Nephron (organoid): Measurements from ENCODE around the gene SKA2.

ENCODE experiments used
- H3K27ac Mint-ChIP-seq, 3 experiments: 2 replicates each; pipeline ENCODE4 v1.8.0; 2020; ENCODE audit warnings: mixed read lengths in 3 of 3, mild to moderate bottlenecking in 2 of 3, moderate library complexity in 1 of 3
- H3K27me3 Mint-ChIP-seq: 2 replicates; pipeline ENCODE4 v1.8.0; 2021; ENCODE audit warnings: low read depth, mild to moderate bottlenecking, moderate library complexity, mixed read lengths
- H3K36me3 Mint-ChIP-seq: 2 replicates; pipeline ENCODE4 v1.8.0; 2020; ENCODE audit warnings: low read depth, mixed read lengths
- H3K4me1 Mint-ChIP-seq: 2 replicates; pipeline ENCODE4 v1.8.0; 2020; ENCODE audit warnings: mixed read lengths
- H3K4me3 Mint-ChIP-seq, 3 experiments: 2 replicates each; pipeline ENCODE4 v1.8.0; 2020; ENCODE audit warnings: mild to moderate bottlenecking in 3 of 3, mixed read lengths in 3 of 3, moderate library complexity in 2 of 3
- H3K9me3 Mint-ChIP-seq: 2 replicates; pipeline ENCODE4 v1.8.0; 2020; ENCODE audit warnings: mixed read lengths
- CTCF ChIP-seq, 3 experiments: fragments of 200-600 bp; sonication (generic); IDR thresholded peaks; one replicate each; pipeline ENCODE4 v1.5.0; 2021; ENCODE audit warnings: antibody characterized with exemption in 3 of 3; ENCODE audit not compliant: unreplicated experiment in 3 of 3

Gene SKA2

DNA sequence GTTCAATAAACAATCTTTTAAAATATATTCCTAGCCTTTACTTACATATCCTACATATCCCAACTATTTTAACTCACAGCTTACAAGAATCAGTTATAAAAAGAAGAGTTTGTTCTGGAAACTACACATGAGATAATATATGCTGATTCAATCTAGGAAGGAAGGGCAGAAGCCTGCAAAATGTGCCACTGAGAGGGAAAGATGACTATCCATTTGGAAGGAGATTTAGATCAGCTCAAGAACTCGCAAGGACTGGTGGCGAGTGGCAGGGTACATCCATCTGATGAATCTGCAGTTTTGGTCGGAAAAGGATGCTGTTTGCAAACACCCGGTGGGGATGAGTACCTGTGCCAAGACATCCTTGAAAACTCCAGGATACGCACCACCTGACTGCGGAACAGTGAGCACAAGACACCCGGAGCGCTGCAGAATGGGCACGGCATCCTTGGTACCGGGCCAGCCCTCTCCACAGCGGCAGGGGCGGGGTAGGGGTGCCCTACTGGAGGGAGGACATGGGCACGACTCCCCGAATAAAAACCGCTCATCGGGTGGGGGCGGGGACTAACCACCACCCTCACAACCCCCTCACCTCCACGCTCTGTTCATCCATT, 49.0 kb downstream of the SKA2 start:
- no peak for TF ChIP-seq CTCF (IDR thresholded peaks at IDR 0.05; ENCODE audit: unreplicated experiment in 3 of 3)
- H3K9me3 Mint-ChIP-seq = no peaks in the 10 kb centered on the region
- H3K4me3 Mint-ChIP-seq = peak overlapping the region; percentile 93 to 95 (median 93)
- H3K27me3 Mint-ChIP-seq = no peaks in the 10 kb centered on the region
- H3K36me3 Mint-ChIP-seq = peaks cover 23% of the 10 kb centered on the region
- H3K4me1 Mint-ChIP-seq = peaks cover 15% of the 10 kb centered on the region
- H3K27ac Mint-ChIP-seq = peak overlapping the region; percentile 61 to 90 (median 85)

DNA sequence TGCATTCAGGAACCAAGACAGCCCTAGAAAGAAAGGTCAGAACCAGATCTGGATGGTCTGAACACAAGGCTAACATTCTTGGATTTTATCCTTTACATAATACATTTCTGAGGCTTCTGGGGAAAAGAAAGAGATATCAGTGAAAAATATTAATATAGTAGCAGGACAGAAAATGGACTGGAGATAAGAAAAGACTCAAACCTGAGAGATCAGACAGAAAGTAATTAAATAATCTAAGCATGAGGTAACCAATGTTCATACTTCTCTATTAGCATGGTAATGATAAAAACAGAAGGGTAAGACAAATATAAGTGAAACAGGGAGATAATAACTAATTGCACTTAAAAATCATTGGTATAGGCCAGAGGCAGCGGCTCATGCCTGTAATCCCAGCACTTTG, 53.8 kb downstream of the SKA2 start:
- no peak overlapping the region for H3K4me3 Mint-ChIP-seq
- H3K27ac Mint-ChIP-seq = no peak overlapping the region
- peaks cover 15% of the 10 kb centered on the region for H3K4me1 Mint-ChIP-seq
- no peak for TF ChIP-seq CTCF (IDR thresholded peaks at IDR 0.05; ENCODE audit: unreplicated experiment in 3 of 3)
- peaks cover 6% of the 10 kb centered on the region for H3K9me3 Mint-ChIP-seq
- H3K36me3 Mint-ChIP-seq = peaks cover 38% of the 10 kb centered on the region
- H3K27me3 Mint-ChIP-seq = no peaks in the 10 kb centered on the region

GRCh38 chr17:59097876-59098275, 57.1 kb downstream of the SKA2 start:
- H3K27ac Mint-ChIP-seq = no peak overlapping the region
- peaks cover 6% of the 10 kb centered on the region for H3K9me3 Mint-ChIP-seq
- H3K36me3 Mint-ChIP-seq = peaks cover 38% of the 10 kb centered on the region
- no peak for TF ChIP-seq CTCF (IDR thresholded peaks at IDR 0.05; ENCODE audit: unreplicated experiment in 3 of 3)
- H3K4me3 Mint-ChIP-seq = no peak overlapping the region
- peaks cover 20% of the 10 kb centered on the region for H3K4me1 Mint-ChIP-seq
- H3K27me3 Mint-ChIP-seq = no peaks in the 10 kb centered on the region

GRCh38 chr17:59094861-59095530, 60.0 kb downstream of the SKA2 start:
- H3K4me3 Mint-ChIP-seq = no peak overlapping the region
- H3K27me3 Mint-ChIP-seq = no peaks in the 10 kb centered on the region
- H3K9me3 Mint-ChIP-seq = peaks cover 4% of the 10 kb centered on the region

GRCh38 chr17:59093702-59094231, 61.2 kb downstream of the SKA2 start:
- Mint-ChIP-seq H3K27ac (peak overlapping the region; percentile 76 to 95 (median 86)), H3K27me3 (no peaks in the 10 kb centered on the region), H3K4me1 (peaks cover 20% of the 10 kb centered on the region), H3K36me3 (peaks cover 17% of the 10 kb centered on the region), H3K4me3 (peak overlapping the region; percentile 22 to 25 (median 23)), H3K9me3 (peaks cover 3% of the 10 kb centered on the region)
- no peak for TF ChIP-seq CTCF (IDR thresholded peaks at IDR 0.05; ENCODE audit: unreplicated experiment in 3 of 3)

More at GRCh38 chr17:59094861-59095530, 60.0 kb downstream of the SKA2 start:
- peaks cover 29% of the 10 kb centered on the region for H3K36me3 Mint-ChIP-seq
- H3K4me1 Mint-ChIP-seq = peaks cover 20% of the 10 kb centered on the region
- no peak for TF ChIP-seq CTCF (IDR thresholded peaks at IDR 0.05; ENCODE audit: unreplicated experiment in 3 of 3)
- peak overlapping the region; percentile 29 to 95 (median 76) for H3K27ac Mint-ChIP-seq
